ENCODE results near the gene PSME3IP1.

DNA sequence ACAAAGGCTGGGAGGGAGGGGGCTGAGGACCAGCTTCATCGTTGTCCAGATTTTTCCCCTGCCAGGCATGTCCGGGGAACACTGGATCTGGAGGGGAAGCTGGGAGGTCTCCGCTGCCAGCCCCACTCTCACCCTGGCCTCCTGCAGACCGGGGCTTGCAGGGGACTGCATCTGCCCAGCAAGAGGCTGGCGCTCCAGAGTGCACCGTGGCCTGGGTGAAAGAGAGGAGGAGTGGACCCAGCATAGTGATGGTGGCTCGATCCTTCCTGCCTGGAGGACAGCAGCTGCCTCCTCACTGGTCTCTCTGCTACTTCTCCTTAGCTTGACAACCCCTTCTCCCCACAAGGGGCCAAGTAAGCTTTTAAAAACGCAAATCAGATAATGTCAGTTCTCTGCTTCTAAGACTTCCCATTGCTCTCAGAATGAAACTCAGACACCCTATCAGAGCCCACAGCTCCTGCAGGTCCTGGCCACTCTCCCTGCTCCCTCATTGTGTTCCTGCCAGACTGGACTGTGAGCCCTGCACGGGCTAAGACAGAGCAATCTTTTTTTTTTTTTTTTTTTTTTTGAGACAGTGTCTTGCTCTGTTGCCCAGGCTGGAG is 78.4 kb downstream of the PSME3IP1 start:
- TF ChIP-seq, protein P1, sequence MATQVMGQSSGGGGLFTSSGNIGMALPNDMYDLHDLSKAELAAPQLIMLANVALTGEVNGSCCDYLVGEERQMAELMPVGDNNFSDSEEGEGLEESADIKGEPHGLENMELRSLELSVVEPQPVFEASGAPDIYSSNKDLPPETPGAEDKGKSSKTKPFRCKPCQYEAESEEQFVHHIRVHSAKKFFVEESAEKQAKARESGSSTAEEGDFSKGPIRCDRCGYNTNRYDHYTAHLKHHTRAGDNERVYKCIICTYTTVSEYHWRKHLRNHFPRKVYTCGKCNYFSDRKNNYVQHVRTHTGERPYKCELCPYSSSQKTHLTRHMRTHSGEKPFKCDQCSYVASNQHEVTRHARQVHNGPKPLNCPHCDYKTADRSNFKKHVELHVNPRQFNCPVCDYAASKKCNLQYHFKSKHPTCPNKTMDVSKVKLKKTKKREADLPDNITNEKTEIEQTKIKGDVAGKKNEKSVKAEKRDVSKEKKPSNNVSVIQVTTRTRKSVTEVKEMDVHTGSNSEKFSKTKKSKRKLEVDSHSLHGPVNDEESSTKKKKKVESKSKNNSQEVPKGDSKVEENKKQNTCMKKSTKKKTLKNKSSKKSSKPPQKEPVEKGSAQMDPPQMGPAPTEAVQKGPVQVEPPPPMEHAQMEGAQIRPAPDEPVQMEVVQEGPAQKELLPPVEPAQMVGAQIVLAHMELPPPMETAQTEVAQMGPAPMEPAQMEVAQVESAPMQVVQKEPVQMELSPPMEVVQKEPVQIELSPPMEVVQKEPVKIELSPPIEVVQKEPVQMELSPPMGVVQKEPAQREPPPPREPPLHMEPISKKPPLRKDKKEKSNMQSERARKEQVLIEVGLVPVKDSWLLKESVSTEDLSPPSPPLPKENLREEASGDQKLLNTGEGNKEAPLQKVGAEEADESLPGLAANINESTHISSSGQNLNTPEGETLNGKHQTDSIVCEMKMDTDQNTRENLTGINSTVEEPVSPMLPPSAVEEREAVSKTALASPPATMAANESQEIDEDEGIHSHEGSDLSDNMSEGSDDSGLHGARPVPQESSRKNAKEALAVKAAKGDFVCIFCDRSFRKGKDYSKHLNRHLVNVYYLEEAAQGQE (IDR thresholded peaks at IDR 0.05; ENCODE audit: insufficient read depth in 1 of 2, low read depth in 2 of 2, low read length in 2 of 2) = no peak
- no peak for TF ChIP-seq POLR2AphosphoS5 (IDR thresholded peaks at IDR 0.05; ENCODE audit: low read depth, low read length)
- no peak for TF ChIP-seq SIN3A (IDR thresholded peaks at IDR 0.05; ENCODE audit: borderline replicate concordance, insufficient read depth, low read length)
- no peak for TF ChIP-seq TAF1 (IDR thresholded peaks at IDR 0.05; ENCODE audit: borderline replicate concordance, insufficient read depth, low read length)

Measured in PFSK-1 (cell line).